ENCODE measurements around the gene PMFBP1.

- TF ChIP-seq GABPA (IDR thresholded peaks at IDR 0.05; ENCODE audit: low read depth) (no peak), POLR2AphosphoS5 (IDR thresholded peaks at IDR 0.05; ENCODE audit: low read depth) (no peak), CTCF (IDR thresholded peaks at IDR 0.05; ENCODE audit: insufficient read depth, low read length) (no peak), SPI1 (IDR thresholded peaks at IDR 0.05; ENCODE audit: borderline replicate concordance, low read depth) (no peak), REST (IDR thresholded peaks at IDR 0.05; ENCODE audit: insufficient replicate concordance, low read depth) (no peak)
Measured at GRCh38 chr16:72211110-72211509, 39.2 kb upstream of the PMFBP1 start.

All from HL-60 (cell line).